GM10266 (cell line): Measurements from ENCODE around the gene FHIT.

ENCODE experiments used
- DNase-seq: peaks from one replicate; pipeline ENCODE4 v3.0.0; 2012; ENCODE audit errors: extremely low spot score
- CTCF ChIP-seq: IDR thresholded peaks from 2 replicates; pipeline ENCODE4 v1.5.1; 2012; ENCODE audit warnings: mild to moderate bottlenecking, low read depth; ENCODE audit not compliant: control insufficient read depth, insufficient read depth; ENCODE audit errors: missing control alignments

The FHIT gene

DNA sequence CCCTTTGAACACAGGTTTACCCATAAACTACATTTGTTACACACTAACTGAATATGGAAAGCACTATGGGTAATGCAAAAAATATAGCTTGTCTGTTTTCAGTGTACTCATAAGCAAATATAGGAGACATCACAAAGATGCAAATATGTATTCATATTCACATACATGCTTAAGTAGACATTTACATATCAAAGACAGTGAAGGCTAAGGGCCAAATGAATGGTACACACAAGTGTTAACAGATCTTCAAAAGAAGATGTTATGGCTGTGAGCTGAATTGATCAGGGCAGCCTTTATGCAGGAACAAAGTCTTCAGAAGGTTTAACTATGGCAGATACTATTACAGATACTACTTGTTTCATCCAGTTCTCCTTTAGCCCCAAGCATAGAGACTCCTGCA lies 384.1 kb downstream of the FHIT start:
- no peak for DNase-seq
- no peak for TF ChIP-seq CTCF

GRCh38 chr3:60856257-60857046 lies 394.8 kb downstream of the FHIT start:
- DNase-seq: no peak
- no peak for TF ChIP-seq CTCF

DNA sequence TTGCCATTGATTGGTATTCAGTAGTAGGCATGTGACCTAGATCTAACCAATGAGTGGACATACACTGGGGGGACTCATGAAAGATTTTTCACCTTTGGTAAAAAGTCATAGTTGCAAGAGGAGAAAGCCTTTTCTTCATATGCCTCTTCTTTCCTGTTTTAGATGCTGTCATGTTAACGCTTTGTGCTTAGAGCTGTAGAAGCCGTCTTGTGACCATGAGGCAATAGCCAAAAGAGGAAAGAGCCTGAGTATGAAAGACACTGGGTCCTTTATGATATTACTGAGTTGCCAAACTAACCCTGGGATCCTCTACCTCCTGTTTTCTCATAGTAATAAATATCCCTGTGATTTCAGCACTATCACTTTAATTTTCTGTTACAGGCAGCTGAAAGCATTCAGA lies 396.0 kb downstream of the FHIT start:
- DNase-seq: no peak

DNA sequence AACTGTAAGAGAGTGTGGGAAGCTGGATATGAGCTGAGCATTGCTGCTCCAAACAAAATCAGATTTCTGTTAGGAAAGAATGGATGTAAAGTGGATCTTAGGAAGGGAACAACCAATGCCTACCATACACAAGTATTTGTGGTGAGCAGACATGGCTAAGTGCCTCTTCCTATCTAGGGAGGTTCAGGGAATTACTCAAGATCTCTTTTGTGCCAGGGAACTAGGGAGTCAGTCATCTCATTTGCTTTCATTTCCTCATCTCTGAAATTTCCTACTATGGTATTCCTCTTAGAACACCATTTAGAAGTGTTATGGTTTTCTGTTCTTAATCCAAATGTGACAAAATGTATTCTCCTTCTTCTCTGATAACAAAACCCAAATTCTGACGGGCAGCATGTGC lies 396.5 kb downstream of the FHIT start:
- no peak for DNase-seq
- no peak for TF ChIP-seq CTCF

More for the DNA sequence above, 396.0 kb downstream of the FHIT start:
- TF ChIP-seq CTCF: no peak

DNA sequence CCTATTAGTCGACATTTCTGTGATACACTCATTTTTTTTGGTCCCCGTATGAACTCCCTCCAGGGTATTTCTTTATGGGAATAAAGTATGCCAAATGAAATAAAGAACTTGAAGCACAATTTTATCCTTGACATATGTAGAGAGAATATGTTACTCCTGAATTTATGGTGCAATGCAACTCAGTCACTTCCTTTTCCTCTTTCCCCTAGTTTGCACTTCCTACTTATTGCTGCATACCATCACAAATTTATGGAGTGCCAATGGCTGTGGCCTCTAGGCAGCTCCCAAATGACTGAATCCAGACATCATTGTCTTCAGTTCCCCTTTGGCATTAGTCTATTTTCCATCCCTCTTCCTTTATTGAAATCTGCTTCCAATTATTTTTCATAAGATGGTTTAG lies 403.5 kb downstream of the FHIT start:
- no peak for DNase-seq
- TF ChIP-seq CTCF: no peak

- no peak for DNase-seq
- no peak for TF ChIP-seq CTCF
These were observed 407.0 kb downstream of the FHIT start for GRCh38 chr3:60844256-60844655.

- no peak for TF ChIP-seq CTCF
- DNase-seq: no peak
These were observed 409.9 kb downstream of the FHIT start for GRCh38 chr3:60841355-60841754.
